Measurements from ENCODE around the gene SLC26A11. TPM values are rescaled to one million over a fixed set of nuclear protein-coding genes. Genes with fewer than 3 reads are reported as not detected.

The SLC26A11 gene
- total and polyA plus RNA-seq, 2 of the 13 experiments (the other 11 are each of a cell fraction or from before 2014, with no cell fraction given), result 8.7 to 13.2 TPM

- TF ChIP-seq SNRNP70 (IDR thresholded peaks at IDR 0.05; ENCODE audit: low read depth, low read length), result no peak
- TF ChIP-seq JUND (CRISPR knock-in tag; IDR thresholded peaks at IDR 0.05), result peak; percentile 55; the same call in 1 of the 2 replicates
- TF ChIP-seq RFXAP (CRISPR knock-in tag; IDR thresholded peaks at IDR 0.05; ENCODE audit: borderline replicate concordance), result no peak
- TF ChIP-seq EHMT2 (IDR thresholded peaks at IDR 0.05; ENCODE audit: borderline replicate concordance, low read depth, low read length), result no peak
- TF ChIP-seq CCDC6 (CRISPR knock-in tag; IDR thresholded peaks at IDR 0.05), result peak; percentile 59; the same call in 1 of the 2 replicates
- peak; percentile 57; the same call in 1 of the 2 replicates for TF ChIP-seq HOMEZ (CRISPR knock-in tag; IDR thresholded peaks at IDR 0.05; ENCODE audit: low read depth)
- peak; percentile 90; the same call in 1 of the 2 replicates for TF ChIP-seq ZNF136 (CRISPR knock-in tag; IDR thresholded peaks at IDR 0.05; ENCODE audit: low read depth)
- no peak for TF ChIP-seq KLF9 (CRISPR knock-in tag; IDR thresholded peaks at IDR 0.05; ENCODE audit: low read depth)
- TF ChIP-seq, protein P1, sequence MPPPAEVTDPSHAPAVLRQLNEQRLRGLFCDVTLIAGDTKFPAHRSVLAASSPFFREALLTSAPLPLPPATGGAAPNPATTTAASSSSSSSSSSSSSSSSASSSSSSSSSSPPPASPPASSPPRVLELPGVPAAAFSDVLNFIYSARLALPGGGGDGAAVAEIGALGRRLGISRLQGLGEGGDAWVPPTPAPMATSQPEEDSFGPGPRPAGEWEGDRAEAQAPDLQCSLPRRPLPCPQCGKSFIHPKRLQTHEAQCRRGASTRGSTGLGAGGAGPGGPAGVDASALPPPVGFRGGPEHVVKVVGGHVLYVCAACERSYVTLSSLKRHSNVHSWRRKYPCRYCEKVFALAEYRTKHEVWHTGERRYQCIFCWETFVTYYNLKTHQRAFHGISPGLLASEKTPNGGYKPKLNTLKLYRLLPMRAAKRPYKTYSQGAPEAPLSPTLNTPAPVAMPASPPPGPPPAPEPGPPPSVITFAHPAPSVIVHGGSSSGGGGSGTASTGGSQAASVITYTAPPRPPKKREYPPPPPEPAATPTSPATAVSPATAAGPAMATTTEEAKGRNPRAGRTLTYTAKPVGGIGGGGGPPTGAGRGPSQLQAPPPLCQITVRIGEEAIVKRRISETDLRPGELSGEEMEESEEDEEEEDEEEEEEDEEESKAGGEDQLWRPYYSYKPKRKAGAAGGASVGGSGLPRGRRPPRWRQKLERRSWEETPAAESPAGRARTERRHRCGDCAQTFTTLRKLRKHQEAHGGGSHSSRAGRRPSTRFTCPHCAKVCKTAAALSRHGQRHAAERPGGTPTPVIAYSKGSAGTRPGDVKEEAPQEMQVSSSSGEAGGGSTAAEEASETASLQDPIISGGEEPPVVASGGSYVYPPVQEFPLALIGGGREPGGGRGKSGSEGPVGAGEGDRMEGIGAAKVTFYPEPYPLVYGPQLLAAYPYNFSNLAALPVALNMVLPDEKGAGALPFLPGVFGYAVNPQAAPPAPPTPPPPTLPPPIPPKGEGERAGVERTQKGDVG (CRISPR knock-in tag; IDR thresholded peaks at IDR 0.05; ENCODE audit: borderline replicate concordance), result peak; percentile 25; the same call in 1 of the 2 replicates
- TF ChIP-seq MED1 (CRISPR knock-in tag; IDR thresholded peaks at IDR 0.05), result peak; percentile 92
- TF ChIP-seq HNRNPH1 (optimal IDR thresholded peaks at IDR 0.05; ENCODE audit: low read depth, low read length), result no peak
- 0 out of 2 replicates have a peak, but pooled peaks have one; percentile 80 for TF ChIP-seq EED (CRISPR knock-in tag; IDR thresholded peaks at IDR 0.05)
- peak; percentile 86 for TF ChIP-seq FOXA1 (IDR thresholded peaks at IDR 0.05)
- peak; percentile 100 for TF ChIP-seq FOXA1 (CRISPR knock-in tag; IDR thresholded peaks at IDR 0.05)
- TF ChIP-seq ZNF407 (CRISPR knock-in tag; IDR thresholded peaks at IDR 0.05; ENCODE audit: not compliant biosample characterization), result peak; percentile 39
- no peak for TF ChIP-seq TBX3 (IDR thresholded peaks at IDR 0.05; ENCODE audit: borderline replicate concordance)
- no peak for TF ChIP-seq NR2F2 (IDR thresholded peaks at IDR 0.05; ENCODE audit: borderline replicate concordance, low read depth)
Observed at GRCh38 chr17:80261159-80261894, 41.1 kb downstream of the SLC26A11 start (continued).

Data from HepG2 (cell line).